ENCODE results near the gene GNA12.

GRCh38 chr7:2860627-2861133, 16.6 kb upstream of the GNA12 start:
- TF ChIP-seq ZFX (CRISPR knock-in tag; IDR thresholded peaks at IDR 0.05) (no peak), TSHZ1 (CRISPR knock-in tag; IDR thresholded peaks at IDR 0.05) (no peak), CTCF (IDR thresholded peaks at IDR 0.05 in 2 of 3, conservative IDR thresholded peaks at IDR 0.05 in 1 of 3; ENCODE audit: insufficient read depth in 2 of 3, low read depth in 1 of 3, low read length in 3 of 3) (no peak), DNMT1 (IDR thresholded peaks at IDR 0.05) (no peak), PHF8 (IDR thresholded peaks at IDR 0.05; ENCODE audit: borderline replicate concordance, low read length) (no peak), KDM5B (IDR thresholded peaks at IDR 0.05; ENCODE audit: insufficient replicate concordance, low read depth, low read length) (no peak), EZH2 (IDR thresholded peaks at IDR 0.05; ENCODE audit: borderline replicate concordance, low read depth, low read length) (no peak)

Data from K562 (cell line).